NCI-H774 (cell line): ENCODE data around the gene SGCE.
"Not testable (repeated sequence)": the region's sequence is repeated elsewhere in the genome, so short reads cannot be mapped to it uniquely, and the experiment has no call there.

Source experiments
- DNase-seq: peaks from one replicate; lab custom pipeline; 2025; lab: John Stamatoyannopoulos, UW

SGCE gene, protein sequence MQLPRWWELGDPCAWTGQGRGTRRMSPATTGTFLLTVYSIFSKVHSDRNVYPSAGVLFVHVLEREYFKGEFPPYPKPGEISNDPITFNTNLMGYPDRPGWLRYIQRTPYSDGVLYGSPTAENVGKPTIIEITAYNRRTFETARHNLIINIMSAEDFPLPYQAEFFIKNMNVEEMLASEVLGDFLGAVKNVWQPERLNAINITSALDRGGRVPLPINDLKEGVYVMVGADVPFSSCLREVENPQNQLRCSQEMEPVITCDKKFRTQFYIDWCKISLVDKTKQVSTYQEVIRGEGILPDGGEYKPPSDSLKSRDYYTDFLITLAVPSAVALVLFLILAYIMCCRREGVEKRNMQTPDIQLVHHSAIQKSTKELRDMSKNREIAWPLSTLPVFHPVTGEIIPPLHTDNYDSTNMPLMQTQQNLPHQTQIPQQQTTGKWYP

DNA sequence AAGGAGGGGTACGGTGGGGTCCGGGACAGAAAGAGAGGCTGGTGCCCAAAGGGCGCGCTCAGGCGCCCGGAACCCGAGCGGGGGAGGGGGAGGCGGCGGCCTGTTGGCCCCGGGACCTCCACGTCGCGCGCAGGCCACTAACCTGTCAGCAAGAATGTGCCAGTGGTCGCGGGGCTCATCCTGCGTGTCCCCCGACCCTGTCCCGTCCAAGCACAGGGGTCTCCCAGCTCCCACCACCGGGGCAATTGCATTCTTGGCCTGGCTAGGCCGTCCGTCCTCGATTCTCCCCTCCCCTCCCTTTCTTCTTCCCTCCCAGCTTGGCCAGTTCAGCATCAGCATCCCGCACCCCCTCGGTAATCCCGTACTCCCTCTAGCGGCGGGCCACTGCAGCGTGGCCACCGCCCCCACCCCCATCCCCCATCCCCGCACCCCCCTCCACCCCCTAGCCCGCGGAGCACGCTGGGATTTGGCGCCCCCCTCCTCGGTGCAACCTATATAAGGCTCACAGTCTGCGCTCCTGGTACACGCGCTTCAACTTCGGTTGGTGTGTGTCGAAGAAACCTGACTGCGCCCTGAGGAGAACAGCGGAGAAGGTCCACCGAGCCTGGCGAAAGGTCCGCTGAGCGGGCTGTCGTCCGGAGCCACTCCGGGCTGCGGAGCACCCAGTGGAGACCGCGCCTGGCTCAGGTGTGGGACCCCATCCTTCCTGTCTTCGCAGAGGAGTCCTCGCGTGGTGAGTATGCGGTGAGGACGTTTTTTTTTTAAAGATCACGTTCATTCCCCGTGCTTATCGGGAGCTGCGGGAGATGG is at the start of gene SGCE:
Gene SGCE, minus strand, starts transcription at position 286 of the 810 bp plus-strand sequence. Its CDS starts 35 bp downstream, at position 251.
- DNase-seq = peak; percentile 75

GRCh38 chr7:94705155-94706021 is 49.5 kb upstream of the SGCE start:
- not testable (repeated sequence) for DNase-seq

GRCh38 chr7:94701555-94701973 is 45.6 kb upstream of the SGCE start:
- no peak for DNase-seq

DNA sequence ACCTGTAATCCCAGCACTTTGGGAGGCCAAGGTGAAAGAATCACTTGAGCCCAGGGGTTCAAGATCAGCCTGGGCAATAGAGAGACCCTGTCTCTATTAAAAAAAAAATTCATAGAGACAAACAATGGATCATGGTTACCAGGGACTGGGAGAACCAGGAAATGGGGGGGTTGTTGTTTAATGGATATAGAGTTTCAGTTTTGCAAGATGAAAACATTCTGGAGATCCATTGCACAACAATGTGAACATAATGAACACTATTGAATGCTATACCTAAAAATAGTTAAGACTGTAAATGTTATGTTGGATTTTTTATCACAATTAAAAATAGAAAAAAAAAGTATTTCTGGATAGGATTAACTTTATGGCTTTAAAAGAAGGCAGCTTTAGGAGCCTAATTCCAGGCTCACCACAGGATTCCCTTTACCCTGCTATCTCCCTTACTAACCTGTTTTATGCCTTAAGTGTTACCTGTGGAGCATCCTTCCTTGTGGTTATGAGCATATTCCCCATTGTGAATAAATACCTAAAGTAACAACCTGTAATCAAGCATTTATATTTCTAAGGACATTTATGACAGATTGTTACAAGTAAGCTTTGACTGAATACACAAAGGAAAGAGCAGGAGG is 45.1 kb upstream of the SGCE start:
- no peak for DNase-seq

DNA sequence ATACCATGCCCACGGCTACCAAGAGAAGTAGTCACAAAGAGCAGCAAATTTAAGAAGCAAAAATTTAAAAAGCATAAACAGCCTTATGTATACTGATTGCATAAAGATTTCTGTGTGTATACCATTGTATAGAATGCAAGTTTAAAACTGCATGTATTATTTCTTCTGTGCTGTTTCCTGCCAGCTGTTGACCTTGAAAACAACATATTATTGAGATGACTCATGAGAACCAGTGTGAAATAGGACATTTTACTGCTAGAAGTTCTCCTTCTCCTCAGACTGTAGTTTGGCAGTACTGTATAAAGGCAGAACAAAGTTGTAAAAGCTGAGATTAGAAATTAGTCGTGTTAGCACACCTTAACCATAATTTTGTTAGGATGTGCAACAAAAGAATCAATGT is 42.3 kb upstream of the SGCE start:
- no peak for DNase-seq

GRCh38 chr7:94697035-94697974 is 41.4 kb upstream of the SGCE start:
- DNase-seq = no peak

DNA sequence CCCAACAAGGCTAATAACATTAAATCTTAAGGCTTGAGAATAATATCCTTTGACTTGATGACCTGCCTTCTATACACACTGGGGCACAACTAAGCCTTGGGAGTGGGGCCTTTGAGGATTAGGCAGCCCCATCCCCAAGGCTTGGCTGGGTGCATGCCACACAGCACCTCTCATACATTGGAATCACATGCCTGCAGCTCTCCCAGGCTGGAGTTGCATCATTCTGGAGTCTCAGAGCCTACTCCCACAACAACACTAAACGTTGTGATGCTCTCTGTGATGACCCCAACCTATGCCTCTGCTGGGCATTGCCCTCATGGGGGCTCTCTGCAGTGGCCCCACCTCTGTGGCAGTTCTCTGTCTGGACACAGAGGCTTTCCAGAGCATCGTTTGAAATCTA is 31.9 kb upstream of the SGCE start:
- no peak for DNase-seq

DNA sequence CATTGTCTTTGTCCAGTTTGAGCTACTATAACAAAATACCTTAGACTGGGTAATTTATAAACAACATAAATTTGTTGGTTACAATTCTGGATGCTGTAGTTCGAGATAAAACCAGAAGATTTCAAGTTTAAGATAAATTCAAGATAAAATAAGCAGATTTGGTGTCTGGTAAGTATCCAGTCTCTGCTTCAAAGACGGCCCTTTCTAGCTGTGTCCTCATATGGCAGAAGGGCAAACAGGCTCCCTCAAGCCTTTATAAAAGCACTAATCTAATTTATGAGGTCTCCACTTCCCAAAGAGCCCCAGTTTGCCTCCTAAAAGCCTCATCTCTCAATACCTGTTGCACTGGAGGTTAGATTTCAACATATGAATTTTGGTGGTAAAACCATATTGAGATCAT is 31.1 kb upstream of the SGCE start:
- no peak for DNase-seq

GRCh38 chr7:94683066-94683465 is 27.1 kb upstream of the SGCE start:
- no peak for DNase-seq

DNA sequence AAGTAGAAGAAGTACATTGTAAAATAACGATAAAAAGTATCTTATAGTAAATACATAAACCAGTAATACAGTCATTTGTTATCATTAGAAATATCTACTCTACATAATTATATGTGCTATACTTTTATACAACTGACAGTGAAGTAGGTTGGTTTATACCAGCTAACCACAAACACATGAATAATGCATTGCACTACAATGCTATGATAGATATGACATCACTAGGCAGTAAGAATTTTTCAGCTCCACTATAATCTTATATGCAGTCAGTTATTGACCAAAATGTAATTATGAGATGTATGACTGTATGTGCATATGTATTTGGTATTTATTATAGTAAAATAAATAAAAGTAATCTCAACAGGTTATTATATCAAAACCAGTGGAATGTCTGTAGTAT is 23.4 kb upstream of the SGCE start:
- DNase-seq = no peak

DNA sequence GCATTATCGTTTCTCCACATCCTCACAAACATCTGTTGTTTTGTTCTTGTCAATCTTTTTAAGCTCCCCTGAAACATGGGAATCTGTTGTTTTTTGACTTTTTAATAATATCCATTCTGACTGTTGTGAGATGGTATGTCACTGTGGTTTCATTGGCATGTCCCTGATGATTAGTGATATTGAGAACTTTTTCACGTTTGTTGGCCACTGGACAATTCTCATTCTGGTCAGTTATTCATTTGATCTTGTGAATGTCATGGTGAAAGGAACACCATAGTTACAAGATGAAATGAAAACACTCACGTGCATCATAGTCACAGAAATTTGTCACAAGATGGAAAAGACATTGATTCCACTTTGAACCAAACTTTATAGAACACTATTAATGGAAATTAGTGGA is 20.5 kb upstream of the SGCE start:
- no peak for DNase-seq

- DNase-seq = no peak
Observed at GRCh38 chr7:94675356-94675755, 19.4 kb upstream of the SGCE start.

DNA sequence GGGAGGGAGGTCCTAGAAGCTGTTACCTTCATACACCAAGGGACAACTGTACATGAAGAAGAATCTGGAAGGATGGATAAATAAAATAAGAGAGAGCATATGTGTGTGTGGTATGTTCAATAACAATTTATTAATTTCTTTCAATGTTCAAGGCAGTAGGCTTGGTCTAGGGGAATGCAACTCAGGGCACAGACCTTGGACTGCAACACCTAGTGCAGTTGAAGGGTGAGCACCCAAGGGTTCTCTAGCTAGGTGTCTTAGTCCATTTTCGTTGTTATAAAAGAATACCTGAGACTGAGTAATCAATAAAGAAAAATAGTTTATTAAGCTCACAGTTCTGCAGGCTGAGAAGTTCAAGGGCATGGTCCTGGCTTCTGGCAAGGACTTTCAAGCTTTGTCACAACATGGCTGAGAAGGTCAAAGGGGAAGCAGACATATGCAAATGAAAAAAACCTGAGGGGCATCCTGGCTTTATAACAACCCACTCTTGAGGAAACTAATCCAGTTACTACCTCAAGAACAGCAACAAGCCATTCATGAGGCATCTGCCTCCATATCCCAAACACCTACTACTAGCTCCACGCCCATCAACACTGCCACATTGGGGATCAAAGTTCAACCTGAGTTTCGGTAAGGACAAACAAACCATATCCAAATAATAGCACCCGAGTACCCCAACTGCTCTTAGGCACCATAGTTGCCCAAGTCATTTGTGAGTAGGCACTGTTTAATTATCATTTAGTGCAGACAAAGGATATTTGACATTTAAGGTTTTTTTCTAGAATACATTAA is 15.7 kb upstream of the SGCE start:
- DNase-seq = no peak

DNA sequence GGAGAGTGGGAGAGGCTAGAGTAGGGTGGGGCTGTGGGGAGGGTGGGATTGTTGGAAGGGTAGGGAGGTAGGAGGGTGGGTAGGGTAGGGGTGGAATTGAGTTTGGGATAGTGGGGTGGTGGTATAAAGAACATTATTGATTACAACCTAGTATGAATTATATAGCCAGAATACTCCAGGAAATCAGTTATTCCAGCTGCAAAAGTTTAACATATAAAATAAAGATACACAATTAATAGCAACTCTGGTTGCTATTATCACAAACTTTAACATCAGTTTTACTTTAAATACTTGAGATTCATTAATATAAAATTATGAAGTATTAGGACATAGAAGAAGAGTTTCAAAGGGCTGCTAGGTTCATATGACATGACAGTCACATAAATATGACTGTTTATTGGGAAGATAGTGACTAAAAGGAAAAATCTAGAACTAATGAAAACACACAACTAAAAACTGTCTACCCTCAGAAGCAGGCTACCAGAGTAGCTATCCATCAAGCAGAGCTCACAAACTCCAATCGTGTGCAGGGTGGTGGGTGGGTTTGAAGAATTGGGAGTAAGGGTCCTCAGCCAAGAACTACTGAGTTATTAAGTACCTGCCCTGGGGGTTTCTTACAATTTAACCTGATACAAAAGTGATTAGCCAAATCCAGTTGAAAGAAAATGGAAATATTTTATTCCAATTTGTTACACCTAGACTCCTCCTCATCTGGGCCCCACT is 14.0 kb upstream of the SGCE start:
- DNase-seq = no peak

- no peak for DNase-seq
Observed at GRCh38 chr7:94666879-94667587, 11.1 kb upstream of the SGCE start.

GRCh38 chr7:94665426-94665825 is 9.5 kb upstream of the SGCE start:
- DNase-seq = no peak

DNA sequence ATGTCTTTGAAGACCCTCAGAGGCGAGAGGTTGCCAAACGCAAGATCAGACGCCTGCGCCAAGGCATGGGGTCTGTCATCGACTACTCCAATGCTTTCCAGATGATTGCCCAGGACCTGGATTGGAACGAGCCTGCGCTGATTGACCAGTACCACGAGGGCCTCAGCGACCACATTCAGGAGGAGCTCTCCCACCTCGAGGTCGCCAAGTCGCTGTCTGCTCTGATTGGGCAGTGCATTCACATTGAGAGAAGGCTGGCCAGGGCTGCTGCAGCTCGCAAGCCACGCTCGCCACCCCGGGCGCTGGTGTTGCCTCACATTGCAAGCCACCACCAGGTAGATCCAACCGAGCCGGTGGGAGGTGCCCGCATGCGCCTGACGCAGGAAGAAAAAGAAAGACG is 8.1 kb upstream of the SGCE start:
- DNase-seq = no peak

DNA sequence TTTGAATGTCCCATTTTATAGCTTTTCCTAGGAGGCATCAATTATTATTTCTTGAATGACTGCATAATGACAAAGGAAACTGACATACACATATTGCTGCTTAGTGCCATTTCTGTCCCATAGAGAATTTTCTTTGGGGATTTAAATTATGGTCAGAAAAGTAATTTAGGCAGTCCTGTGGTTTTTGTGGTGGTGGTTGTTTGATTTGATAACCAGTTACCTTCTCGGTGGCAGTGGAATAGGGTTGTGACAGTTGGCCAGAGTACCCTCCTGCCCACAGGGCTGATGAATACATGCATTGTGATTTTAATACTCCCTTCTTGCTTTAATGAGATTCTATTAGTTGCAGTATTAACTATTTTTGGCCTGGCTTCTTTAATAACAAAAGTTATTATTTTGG is 6.6 kb upstream of the SGCE start:
- no peak for DNase-seq
